ENCODE data around the gene DCDC1. TPM values are rescaled to one million over a fixed set of nuclear protein-coding genes. Genes with fewer than 3 reads are reported as not detected.

Gene DCDC1
- total RNA-seq, 1 experiment from 2014 or later, result 0.68 TPM

DNA sequence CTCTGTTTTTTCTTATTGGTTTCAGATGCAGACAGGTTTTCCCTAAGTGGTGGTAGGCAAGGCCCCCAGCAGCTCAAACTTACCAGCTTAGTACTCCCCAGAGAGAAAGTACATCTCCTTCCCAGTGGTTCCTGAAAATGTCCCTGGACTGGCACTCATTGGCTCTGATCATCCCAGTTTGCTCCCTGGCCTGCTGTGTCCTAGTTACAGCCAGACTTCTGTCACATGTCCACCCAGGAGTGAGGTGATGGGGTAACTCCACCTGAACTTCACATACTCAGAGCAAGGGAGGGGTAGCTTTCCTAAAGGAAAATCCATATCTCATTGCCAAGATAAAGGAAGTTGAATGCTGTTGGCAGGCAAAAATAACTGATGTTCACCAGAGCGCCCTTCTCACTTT lies 546.4 kb downstream of the DCDC1 start:
- H3K36me3 Mint-ChIP-seq (ENCODE audit: insufficient read depth, unreplicated experiment), result no peaks in the 10 kb centered on the region
- no peak for DNase-seq
- peaks cover 2% of the 10 kb centered on the region for H3K9me3 Mint-ChIP-seq (ENCODE audit: low read depth, unreplicated experiment)
- TF ChIP-seq, protein P1, sequence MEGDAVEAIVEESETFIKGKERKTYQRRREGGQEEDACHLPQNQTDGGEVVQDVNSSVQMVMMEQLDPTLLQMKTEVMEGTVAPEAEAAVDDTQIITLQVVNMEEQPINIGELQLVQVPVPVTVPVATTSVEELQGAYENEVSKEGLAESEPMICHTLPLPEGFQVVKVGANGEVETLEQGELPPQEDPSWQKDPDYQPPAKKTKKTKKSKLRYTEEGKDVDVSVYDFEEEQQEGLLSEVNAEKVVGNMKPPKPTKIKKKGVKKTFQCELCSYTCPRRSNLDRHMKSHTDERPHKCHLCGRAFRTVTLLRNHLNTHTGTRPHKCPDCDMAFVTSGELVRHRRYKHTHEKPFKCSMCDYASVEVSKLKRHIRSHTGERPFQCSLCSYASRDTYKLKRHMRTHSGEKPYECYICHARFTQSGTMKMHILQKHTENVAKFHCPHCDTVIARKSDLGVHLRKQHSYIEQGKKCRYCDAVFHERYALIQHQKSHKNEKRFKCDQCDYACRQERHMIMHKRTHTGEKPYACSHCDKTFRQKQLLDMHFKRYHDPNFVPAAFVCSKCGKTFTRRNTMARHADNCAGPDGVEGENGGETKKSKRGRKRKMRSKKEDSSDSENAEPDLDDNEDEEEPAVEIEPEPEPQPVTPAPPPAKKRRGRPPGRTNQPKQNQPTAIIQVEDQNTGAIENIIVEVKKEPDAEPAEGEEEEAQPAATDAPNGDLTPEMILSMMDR (IDR thresholded peaks at IDR 0.05; ENCODE audit: unreplicated experiment), result no peak
- intact Hi-C loops (cut with micrococcal nuclease; ENCODE audit: unreplicated experiment), result no loop called here
- no TSS peak for BruUV-seq (replicated peaks)
- no peak overlapping the region for H3K27ac Mint-ChIP-seq (ENCODE audit: unreplicated experiment)
- H3K4me1 Mint-ChIP-seq (ENCODE audit: low read depth, unreplicated experiment), result no peaks in the 10 kb centered on the region
- peaks cover 16% of the 10 kb centered on the region for H3K27me3 Mint-ChIP-seq (ENCODE audit: unreplicated experiment)
- CTCF ChIA-PET, result no interaction called here
- H3K4me3 Mint-ChIP-seq (ENCODE audit: low read depth, unreplicated experiment), result no peak overlapping the region

DNA sequence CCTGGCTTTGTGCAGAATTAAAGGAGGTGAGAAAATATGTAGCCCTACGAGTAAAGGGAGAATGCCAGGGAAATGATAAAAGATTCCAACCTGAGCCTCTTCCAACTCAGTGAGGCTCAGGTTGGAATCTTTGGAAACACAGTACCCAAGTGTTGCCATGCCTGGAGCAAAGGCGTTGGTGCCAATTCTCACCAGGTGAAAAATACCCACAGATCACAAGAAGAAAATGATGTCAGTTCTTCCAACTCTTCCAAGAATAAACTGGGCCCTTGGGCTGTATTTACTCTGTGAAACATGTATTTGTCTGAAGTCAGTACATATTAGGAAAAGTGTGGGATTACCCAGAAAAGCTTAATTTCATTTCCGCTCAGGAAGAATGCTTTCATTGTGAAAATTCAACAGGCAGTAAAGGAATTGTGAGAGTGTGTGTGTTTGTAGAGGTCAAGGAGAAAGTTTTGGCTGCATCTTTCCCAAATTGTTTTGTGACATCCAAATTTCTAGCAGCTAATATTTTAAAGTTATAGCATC lies 548.0 kb downstream of the DCDC1 start:
- Mint-ChIP-seq H3K4me1 (ENCODE audit: low read depth, unreplicated experiment) (no peaks in the 10 kb centered on the region), H3K27me3 (ENCODE audit: unreplicated experiment) (peaks cover 9% of the 10 kb centered on the region), H3K9me3 (ENCODE audit: low read depth, unreplicated experiment) (peaks cover 6% of the 10 kb centered on the region), H3K27ac (ENCODE audit: unreplicated experiment) (no peak overlapping the region), H3K36me3 (ENCODE audit: insufficient read depth, unreplicated experiment) (no peaks in the 10 kb centered on the region), H3K4me3 (ENCODE audit: low read depth, unreplicated experiment) (no peak overlapping the region)
- CTCF ChIA-PET, result no interaction called here
- TF ChIP-seq, protein P1 (IDR thresholded peaks at IDR 0.05; ENCODE audit: unreplicated experiment), result no peak
- BruUV-seq (replicated peaks), result no TSS peak
- intact Hi-C loops (cut with micrococcal nuclease; ENCODE audit: unreplicated experiment), result no loop called here
- DNase-seq, result no peak

DNA sequence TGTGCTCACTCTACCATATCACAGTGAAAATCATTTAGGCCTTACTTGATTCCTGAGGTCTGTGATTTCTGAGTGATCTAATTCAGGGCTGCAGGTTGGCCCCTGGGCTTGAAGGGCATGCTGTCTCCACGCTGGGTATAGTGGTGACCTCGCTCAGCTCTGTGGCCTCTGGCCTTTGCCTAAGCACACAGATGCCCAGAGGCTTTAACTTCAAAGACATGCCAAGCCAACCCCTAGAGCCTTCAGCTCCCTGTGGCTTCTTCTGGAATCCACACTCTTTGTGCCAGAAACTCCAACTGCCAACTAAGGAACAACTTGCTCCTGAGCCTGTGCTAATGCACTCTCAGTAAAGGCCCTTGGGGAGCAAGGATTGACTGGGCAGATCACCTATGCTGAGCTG lies 550.8 kb downstream of the DCDC1 start:
- no peak overlapping the region for H3K27ac Mint-ChIP-seq (ENCODE audit: unreplicated experiment)
- DNase-seq, result no peak
- peaks cover 7% of the 10 kb centered on the region for H3K9me3 Mint-ChIP-seq (ENCODE audit: low read depth, unreplicated experiment)
- no peaks in the 10 kb centered on the region for H3K36me3 Mint-ChIP-seq (ENCODE audit: insufficient read depth, unreplicated experiment)
- no TSS peak for BruUV-seq (replicated peaks)
- CTCF ChIA-PET, result interaction anchor here (0.6 kb wide), 1 partner anchor 1111 kb away, joined by 3 read pairs; no protein-coding TSS in a partner anchor
- peaks cover 9% of the 10 kb centered on the region for H3K27me3 Mint-ChIP-seq (ENCODE audit: unreplicated experiment)
- TF ChIP-seq, protein P1 (IDR thresholded peaks at IDR 0.05; ENCODE audit: unreplicated experiment), result no peak
- H3K4me3 Mint-ChIP-seq (ENCODE audit: low read depth, unreplicated experiment), result no peak overlapping the region
- intact Hi-C loops (cut with micrococcal nuclease; ENCODE audit: unreplicated experiment), result no loop called here
- H3K4me1 Mint-ChIP-seq (ENCODE audit: low read depth, unreplicated experiment), result no peaks in the 10 kb centered on the region

DNA sequence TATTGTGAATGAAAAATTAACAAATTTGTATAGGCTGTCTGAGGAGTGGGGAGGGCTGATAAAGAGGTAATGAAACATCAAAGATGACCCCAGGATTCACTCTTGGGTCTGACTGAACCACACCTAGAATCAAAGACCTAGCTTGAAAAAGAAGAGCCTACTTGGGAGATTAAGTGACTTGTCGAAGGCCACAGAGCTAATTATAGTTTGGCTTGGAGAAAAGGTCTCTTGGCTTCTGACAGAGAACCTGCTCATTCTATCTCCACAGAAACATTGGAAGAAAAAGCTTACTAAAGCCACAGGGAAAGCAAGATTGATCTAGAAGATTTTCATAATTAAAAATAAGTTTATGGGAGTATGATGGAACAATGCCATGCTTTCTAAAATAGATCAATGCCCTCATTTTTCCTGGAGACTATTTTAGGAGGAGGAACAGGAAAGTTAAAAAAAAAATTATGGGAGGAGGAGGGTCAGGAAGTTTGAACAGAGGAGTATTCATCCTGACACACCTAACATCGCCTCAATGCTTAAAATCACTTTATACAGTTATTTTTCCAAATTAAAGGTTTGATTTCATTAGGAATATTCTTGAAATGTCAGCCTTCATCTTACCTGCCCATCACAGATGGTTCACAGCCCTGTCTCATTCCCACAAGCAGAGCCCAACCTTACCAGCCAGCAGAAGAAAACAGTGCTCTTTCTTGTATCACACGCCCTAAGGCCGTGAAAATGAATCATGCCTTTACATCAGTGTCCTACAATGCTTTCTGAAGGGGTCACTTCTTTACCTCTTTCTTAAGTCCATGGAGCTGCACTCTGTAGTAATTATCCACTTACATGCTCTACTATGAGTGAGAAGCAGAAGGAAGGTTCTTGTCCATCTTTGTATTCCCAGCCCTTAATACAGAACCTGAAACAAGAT lies 552.3 kb downstream of the DCDC1 start:
- TF ChIP-seq, protein P1 (IDR thresholded peaks at IDR 0.05; ENCODE audit: unreplicated experiment), result no peak
- Mint-ChIP-seq H3K27ac (ENCODE audit: unreplicated experiment) (no peak overlapping the region), H3K4me3 (ENCODE audit: low read depth, unreplicated experiment) (no peak overlapping the region), H3K36me3 (ENCODE audit: insufficient read depth, unreplicated experiment) (no peaks in the 10 kb centered on the region), H3K4me1 (ENCODE audit: low read depth, unreplicated experiment) (no peaks in the 10 kb centered on the region), H3K9me3 (ENCODE audit: low read depth, unreplicated experiment) (peaks cover 9% of the 10 kb centered on the region), H3K27me3 (ENCODE audit: unreplicated experiment) (peaks cover 16% of the 10 kb centered on the region)
- DNase-seq, result no peak
- CTCF ChIA-PET, result no interaction called here
- intact Hi-C loops (cut with micrococcal nuclease; ENCODE audit: unreplicated experiment), result no loop called here
- BruUV-seq (replicated peaks), result no TSS peak

All from Calu3 (cell line).